Daoy (cell line): ENCODE measurements around the gene TMEM183A. TPM values are rescaled to one million over a fixed set of nuclear protein-coding genes. Genes with fewer than 3 reads are reported as not detected.
"Not testable (repeated sequence)": the region's sequence is repeated elsewhere in the genome, so short reads cannot be mapped to it uniquely, and the experiment has no call there.

ENCODE experiments used
- DNase-seq: peaks from one replicate; pipeline ENCODE4 v3.0.0-alpha.2; 2015; ENCODE audit warnings: low read depth
- total RNA-seq: library from RNA; depleted of rRNA; stranded (reverse); fragments of >200 nt; shearing (Covaris generic); gene quantifications from 2 replicates; pipeline ENCODE4 v1.2.3, GENCODE V29; 2014

TMEM183A gene
- total RNA-seq, 1 experiment from 2014 or later = 94.8 TPM

DNA sequence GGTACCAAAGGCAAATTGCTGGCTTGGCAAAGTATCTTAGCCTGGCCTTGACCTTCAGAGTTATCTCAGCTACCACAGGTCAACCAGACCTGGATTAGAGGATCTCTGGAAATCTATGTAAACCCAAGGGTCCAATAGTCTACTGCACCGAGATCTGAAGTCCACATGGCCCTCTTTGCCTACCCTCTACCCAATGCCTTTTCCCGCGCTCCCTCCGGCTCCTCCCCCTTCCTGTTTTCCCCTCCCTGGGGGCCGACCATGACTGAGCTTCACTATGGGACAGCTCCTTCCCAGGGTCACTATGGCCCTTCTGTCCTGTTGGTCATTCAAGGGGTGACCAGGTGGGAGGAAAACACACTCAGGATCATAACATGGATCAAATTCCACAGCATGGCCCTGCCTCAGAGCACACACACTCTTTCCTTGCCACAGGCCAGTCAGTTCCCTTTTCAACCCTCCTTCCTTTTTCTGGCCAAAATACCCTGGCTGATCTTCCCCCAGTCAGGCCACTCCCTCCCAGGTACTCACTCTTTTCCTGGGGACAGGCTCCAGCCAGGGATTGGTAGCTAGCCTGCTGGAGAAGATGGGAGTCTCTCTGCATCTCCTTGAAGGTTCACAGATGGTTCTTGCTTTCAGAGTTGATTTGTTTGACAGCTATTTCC, 19.1 kb upstream of the TMEM183A start:
- DNase-seq = no peak

GRCh38 chr1:202989879-202990278, 17.3 kb upstream of the TMEM183A start:
- DNase-seq = no peak

- DNase-seq = no peak
Measured at GRCh38 chr1:202991112-202991511, 16.1 kb upstream of the TMEM183A start.

DNA sequence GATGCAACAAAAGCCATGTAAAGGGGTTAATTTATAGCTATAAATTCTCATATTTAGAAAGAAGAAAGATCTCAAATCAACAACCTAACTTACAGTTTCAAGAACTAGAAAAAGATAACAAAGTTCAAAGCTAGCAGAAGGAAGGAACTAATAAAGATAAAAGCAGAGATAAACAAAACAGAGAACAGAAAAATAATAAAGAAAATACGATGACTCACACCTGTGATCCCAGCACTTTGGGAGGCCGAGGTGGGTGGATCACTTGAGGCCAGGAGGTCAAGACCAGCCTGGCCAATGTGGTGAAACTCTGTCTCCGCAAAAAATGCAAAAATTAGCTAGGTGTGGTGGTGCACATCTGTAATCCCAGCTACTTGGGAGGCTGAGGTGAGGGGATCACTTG, 12.4 kb upstream of the TMEM183A start:
- DNase-seq = no peak

- peak; percentile 50 for DNase-seq
Measured at GRCh38 chr1:202998836-202999750, 8.1 kb upstream of the TMEM183A start.

- no peak for DNase-seq
Measured at GRCh38 chr1:203000217-203000944, 6.8 kb upstream of the TMEM183A start.

DNA sequence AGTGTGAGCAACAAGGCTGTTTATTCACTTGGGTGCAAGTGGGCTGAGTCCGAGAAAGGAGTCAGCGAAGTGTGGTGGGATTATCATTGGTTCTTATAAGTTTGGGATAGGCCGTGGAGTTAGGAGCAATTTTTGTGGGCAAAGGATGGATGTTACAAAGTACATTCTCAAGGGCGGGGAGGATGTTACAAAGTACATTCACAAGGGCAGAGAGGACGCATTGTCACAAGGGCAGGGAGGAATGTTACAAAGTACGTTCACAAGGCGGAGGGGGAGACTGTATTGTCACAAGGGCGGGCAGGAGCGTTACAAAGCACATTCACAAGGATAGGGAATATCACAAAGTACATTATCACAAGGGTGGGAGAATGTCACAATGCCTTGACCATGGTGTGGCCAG, 5.2 kb upstream of the TMEM183A start:
- DNase-seq = no peak

DNA sequence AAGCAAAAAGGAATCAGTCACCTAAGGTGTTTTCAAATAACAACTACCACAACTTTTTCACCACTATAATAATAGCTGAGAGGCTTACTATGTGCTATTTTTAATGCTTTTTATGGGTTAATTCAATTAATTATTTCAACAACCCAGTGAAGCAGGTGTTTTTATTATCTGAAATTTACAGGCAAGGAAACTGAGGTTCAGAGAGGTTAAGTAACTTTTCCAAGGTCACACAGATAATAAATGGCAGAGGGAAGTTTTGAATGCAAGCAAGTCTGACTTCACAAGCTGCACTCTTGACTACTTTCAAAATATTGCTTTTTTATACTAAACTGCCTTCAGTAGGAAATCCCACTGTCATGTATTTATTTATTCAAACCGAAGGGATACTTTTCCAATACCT, 4.2 kb upstream of the TMEM183A start:
- no peak for DNase-seq

DNA sequence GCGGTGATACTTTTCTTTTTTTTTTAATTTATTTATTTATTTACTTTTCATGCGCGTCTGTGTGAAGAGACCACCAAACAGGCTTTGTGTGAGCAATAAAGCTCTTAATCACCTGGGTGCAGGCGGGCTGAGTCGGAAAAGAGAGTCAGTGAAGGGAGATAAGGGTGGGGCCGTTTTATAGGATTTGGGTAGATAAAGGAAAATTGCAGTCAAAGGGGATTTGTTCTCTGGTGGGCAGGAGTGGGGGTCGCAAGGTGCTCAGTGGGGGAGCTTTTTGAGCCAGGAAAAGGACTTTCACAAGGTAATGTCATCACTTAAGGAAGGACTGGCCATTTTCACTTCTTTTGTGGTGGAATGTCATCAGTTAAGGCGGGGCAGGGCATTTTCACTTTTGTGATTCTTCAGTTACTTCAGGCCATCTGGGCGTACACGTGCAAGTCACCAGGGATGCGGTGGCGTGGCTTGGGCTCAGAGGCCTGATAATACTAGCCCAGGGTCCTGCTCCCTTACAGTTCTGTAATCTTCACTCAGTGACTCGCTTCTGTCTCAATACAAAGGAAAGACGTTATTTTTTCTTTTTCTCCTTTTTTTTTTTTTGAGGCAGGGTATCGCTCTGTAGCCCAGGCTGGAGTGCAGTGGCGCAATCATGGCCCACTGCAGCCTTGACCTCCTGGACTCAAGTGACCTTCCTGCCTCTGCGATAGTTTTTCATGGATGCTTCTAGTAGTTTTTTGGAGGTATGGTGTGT, 1.6 kb upstream of the TMEM183A start:
- not testable (repeated sequence) for DNase-seq

DNA sequence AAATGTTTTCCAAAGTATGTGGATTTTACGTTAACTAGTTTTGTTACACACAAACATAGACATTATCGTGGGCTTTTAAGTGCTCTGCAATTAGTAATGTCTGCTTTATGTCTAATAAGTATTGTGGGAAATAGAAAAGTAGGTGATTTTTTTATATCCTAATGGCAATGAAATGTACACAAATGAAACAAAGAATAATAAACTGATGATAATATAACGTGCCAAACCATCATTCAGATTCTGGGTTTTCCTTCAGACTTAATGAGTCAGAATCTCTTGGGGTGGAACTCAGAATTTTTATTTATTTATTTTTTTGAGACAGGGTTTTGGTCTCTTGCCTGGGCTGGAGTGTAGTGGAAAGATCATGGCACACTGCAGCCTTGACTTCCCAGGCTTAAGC, 2.0 kb downstream of the TMEM183A start:
- no peak for DNase-seq

GRCh38 chr1:203011582-203011981, 4.4 kb downstream of the TMEM183A start:
- no peak for DNase-seq

GRCh38 chr1:203017061-203017460, 9.9 kb downstream of the TMEM183A start:
- no peak for DNase-seq

- no peak for DNase-seq
Measured at GRCh38 chr1:203017692-203018091, 10.5 kb downstream of the TMEM183A start.

DNA sequence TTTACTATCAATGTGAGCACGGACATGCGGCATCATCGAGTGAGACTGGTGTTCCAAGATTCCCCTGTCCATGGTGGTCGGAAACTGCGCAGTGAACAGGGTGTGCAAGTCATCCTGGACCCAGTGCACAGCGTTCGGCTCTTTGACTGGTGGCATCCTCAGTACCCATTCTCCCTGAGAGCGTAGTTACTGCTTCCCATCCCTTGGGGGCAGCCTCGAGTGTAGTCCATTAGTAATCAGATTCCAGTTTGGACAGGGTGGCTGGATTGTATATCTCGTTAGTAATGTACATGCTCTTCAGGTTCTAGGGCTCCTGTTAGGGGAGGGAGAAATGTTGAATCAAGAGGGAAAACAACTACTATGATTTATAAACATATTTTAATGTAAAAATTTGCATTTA, 15.7 kb downstream of the TMEM183A start:
- not testable (repeated sequence) for DNase-seq

GRCh38 chr1:203025686-203026030, 18.5 kb downstream of the TMEM183A start:
- DNase-seq = no peak

DNA sequence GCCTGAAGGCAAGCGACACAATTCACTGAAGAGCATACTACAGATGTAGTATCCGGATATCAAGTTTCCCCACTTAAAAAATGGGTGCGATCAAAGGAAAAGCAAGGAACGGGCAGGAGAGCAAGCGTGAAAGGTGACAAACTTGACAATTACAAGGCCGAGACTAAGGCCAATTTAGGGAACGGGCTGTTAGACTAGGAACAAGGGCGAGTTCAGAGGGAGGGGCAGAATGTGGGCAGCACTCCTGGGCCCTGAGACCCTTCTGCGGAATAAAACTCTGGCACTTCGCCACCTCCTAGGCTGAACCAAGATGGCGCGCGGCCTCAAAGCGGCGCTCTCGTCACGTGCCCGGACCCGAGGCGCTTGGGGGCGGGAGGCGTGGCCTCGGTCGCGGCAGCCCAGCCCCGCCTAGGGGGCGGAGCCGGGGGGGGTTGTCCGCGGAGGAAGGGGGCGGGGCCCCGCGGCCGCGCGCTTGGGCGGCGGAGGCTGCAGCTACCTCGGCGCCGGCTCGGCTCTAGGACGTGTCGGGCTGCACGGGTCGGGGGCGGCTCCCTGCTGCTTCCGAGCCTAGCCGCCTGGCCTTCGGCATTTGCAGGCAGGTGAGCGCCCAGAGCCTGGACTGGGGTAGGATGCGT, 19.0 kb downstream of the TMEM183A start, which contains the start of gene PPFIA4:
PPFIA4 (plus strand) TSS at position 461 of the 635 bp plus-strand sequence. CDS start 12,518 bp downstream, outside the sequence.
- peak; percentile 91 for DNase-seq

GRCh38 chr1:203026666-203027663, 19.8 kb downstream of the TMEM183A start:
- no peak for DNase-seq

DNA sequence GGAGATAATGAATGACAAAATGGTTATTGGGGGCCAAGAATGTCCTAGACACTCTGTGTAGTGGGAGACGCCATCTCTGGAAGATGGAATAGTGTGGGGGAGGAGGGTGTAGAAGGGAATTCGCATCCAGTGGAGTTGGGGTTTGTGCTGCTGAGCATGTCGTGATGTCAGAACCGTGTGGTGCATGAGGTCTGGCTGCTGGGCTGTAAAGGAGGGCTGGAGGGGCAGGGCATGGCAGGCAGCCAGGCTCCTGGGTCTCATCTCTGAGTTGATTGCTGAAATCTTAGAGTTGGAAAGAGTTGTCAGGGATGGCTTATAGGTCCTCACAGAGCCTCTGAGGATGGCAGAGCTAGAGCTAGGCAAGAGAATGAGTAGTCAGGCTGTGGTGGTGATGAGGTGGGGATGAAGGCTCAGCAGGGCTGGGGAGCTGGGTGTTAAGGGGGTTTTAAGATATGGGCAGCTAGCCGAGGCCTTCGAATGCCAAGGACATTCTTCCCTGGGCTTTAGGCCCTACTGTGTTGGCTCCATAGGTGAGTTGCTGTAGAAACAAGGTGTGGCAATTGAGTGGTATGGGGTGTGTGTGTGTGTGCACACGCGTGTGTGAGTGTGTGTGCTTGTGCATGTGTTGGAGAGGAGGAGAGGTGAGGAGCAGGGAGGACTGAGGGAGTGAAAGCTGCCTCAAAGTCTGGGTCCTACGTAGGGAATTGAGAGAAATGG, 21.1 kb downstream of the TMEM183A start:
- no peak for DNase-seq
